H9 (cell line): ENCODE measurements around the gene TBC1D23. TPM values are rescaled to one million over a fixed set of nuclear protein-coding genes. Genes with fewer than 3 reads are reported as not detected.

Source experiments
- DNase-seq: peaks from one replicate; pipeline ENCODE4 v3.0.0-alpha.2; 2017
- H2AFZ ChIP-seq: one replicate; pipeline ENCODE4 v1.6.1; 2013; ENCODE audit warnings: mild to moderate bottlenecking, low read length, control low read depth, moderate library complexity
- H2AK5ac ChIP-seq: 2 replicates; pipeline ENCODE4 v1.6.1; 2013; ENCODE audit warnings: low read length, control low read depth, mixed read lengths; ENCODE audit not compliant: insufficient read length
- H2BK120ac ChIP-seq: one replicate; pipeline ENCODE4 v1.6.1; 2013; ENCODE audit warnings: low read depth, mild to moderate bottlenecking, low read length, control low read depth, inconsistent platforms; ENCODE audit not compliant: poor library complexity, severe bottlenecking
- H2BK12ac ChIP-seq: 2 replicates; pipeline ENCODE4 v1.6.1; 2013; ENCODE audit warnings: low read length, control low read depth, mixed read lengths, low read depth; ENCODE audit not compliant: insufficient read length
- H2BK15ac ChIP-seq: 2 replicates; pipeline ENCODE4 v1.6.1; 2013; ENCODE audit warnings: low read depth, low read length, control low read depth
- H2BK20ac ChIP-seq: one replicate; pipeline ENCODE4 v1.6.1; 2013; ENCODE audit warnings: low read depth, mild to moderate bottlenecking, low read length, control low read depth, inconsistent platforms; ENCODE audit not compliant: poor library complexity, severe bottlenecking
- H2BK5ac ChIP-seq: 2 replicates; pipeline ENCODE4 v1.6.1; 2013; ENCODE audit warnings: low read length, control low read depth, mixed read lengths; ENCODE audit not compliant: insufficient read length
- H3K14ac ChIP-seq: 2 replicates; pipeline ENCODE4 v1.6.1; 2013; ENCODE audit warnings: low read length, control low read depth; ENCODE audit not compliant: insufficient read depth
- H3K18ac ChIP-seq: 2 replicates; pipeline ENCODE4 v1.6.1; 2013; ENCODE audit warnings: low read depth, mild to moderate bottlenecking, mixed read lengths, low read length, control low read depth; ENCODE audit not compliant: insufficient read length
- H3K23ac ChIP-seq: 2 replicates; pipeline ENCODE4 v1.6.1; 2013; ENCODE audit warnings: low read length, control low read depth, mixed read lengths, low read depth; ENCODE audit not compliant: insufficient read length
- H3K23me2 ChIP-seq: 2 replicates; pipeline ENCODE4 v1.6.1; 2013; ENCODE audit warnings: low read depth, mild to moderate bottlenecking, mixed read lengths, low read length, control low read depth; ENCODE audit not compliant: insufficient read length, poor library complexity, severe bottlenecking
- H3K27ac ChIP-seq: 2 replicates; pipeline ENCODE4 v1.5.1; 2013; ENCODE audit warnings: low read length, control low read depth, mixed read lengths, low read depth; ENCODE audit not compliant: insufficient read length
- H3K27me3 ChIP-seq: 2 replicates; pipeline ENCODE4 v1.6.1; 2013; ENCODE audit warnings: low read length, control low read depth, inconsistent platforms; ENCODE audit not compliant: insufficient read depth
- H3K4ac ChIP-seq: 2 replicates; pipeline ENCODE4 v1.6.1; 2013; ENCODE audit warnings: low read depth, mild to moderate bottlenecking, control low read depth, inconsistent platforms, low read length, moderate library complexity
- H3K4me1 ChIP-seq: 2 replicates; pipeline ENCODE4 v1.6.1; 2013; ENCODE audit warnings: low read length, control low read depth, inconsistent platforms; ENCODE audit not compliant: insufficient read depth
- H3K4me2 ChIP-seq: 2 replicates; pipeline ENCODE4 v1.6.1; 2013; ENCODE audit warnings: low read length, control low read depth, mixed read lengths; ENCODE audit not compliant: insufficient read length, insufficient read depth
- H3K56ac ChIP-seq: 2 replicates; pipeline ENCODE4 v1.6.1; 2013; ENCODE audit warnings: low read depth, mild to moderate bottlenecking, mixed read lengths, low read length, control low read depth; ENCODE audit not compliant: insufficient read length
- H3K79me1 ChIP-seq: 2 replicates; pipeline ENCODE4 v1.6.1; 2013; ENCODE audit warnings: low read depth, mild to moderate bottlenecking, moderate library complexity, low read length, control low read depth, inconsistent platforms; ENCODE audit not compliant: insufficient read depth, poor library complexity, severe bottlenecking
- H3K79me2 ChIP-seq: 2 replicates; pipeline ENCODE4 v1.6.1; 2013; ENCODE audit warnings: low read length, control low read depth, inconsistent platforms; ENCODE audit not compliant: insufficient read depth
- H3K9ac ChIP-seq: 2 replicates; pipeline ENCODE4 v1.6.1; 2013; ENCODE audit warnings: low read length, control low read depth, mixed read lengths; ENCODE audit not compliant: insufficient read length; ENCODE audit errors: extremely low read depth
- H3K9me3 ChIP-seq: one replicate; pipeline ENCODE4 v1.6.1; 2013; ENCODE audit warnings: low read depth, low read length, inconsistent platforms; ENCODE audit not compliant: control insufficient read depth
- H3T11ph ChIP-seq: one replicate; pipeline ENCODE4 v1.6.1; 2013; ENCODE audit warnings: mild to moderate bottlenecking, low read length, control low read depth, inconsistent platforms
- H4K20me1 ChIP-seq: one replicate; pipeline ENCODE4 v1.6.1; 2013; ENCODE audit not compliant: control insufficient read depth, insufficient read length, insufficient read depth
- H4K5ac ChIP-seq: 2 replicates; pipeline ENCODE4 v1.6.1; 2013; ENCODE audit warnings: low read depth, mild to moderate bottlenecking, mixed read lengths, low read length, control low read depth; ENCODE audit not compliant: insufficient read length
- H4K8ac ChIP-seq: replicated peaks from 2 replicates; pipeline ENCODE4 v1.6.1; 2013; ENCODE audit warnings: low read length, control low read depth, mixed read lengths, low read depth; ENCODE audit not compliant: insufficient read length
- H4K91ac ChIP-seq: 2 replicates; pipeline ENCODE4 v1.6.1; 2013; ENCODE audit warnings: low read depth, mild to moderate bottlenecking, moderate library complexity, mixed read lengths, low read length, control low read depth; ENCODE audit not compliant: insufficient read length
- H3K27ac Mint-ChIP-seq, 3 experiments: 2 replicates in 2 of 3; 3 replicates in 1 of 3; pipeline ENCODE4 v1.8.0; 2020 to 2021; ENCODE audit warnings: mixed read lengths in 3 of 3, mild to moderate bottlenecking in 1 of 3, moderate library complexity in 1 of 3
- H3K27me3 Mint-ChIP-seq: 2 replicates; pipeline ENCODE4 v1.8.0; 2021; ENCODE audit warnings: low read depth, mild to moderate bottlenecking, moderate library complexity, mixed read lengths
- H3K36me3 Mint-ChIP-seq, 3 experiments: 2 replicates in 2 of 3; 3 replicates in 1 of 3; pipeline ENCODE4 v1.8.0; 2020 to 2021; ENCODE audit warnings: low read depth in 3 of 3, mixed read lengths in 3 of 3; ENCODE audit not compliant: insufficient read depth in 1 of 3
- H3K4me1 Mint-ChIP-seq, 2 experiments: 2 replicates each; pipeline ENCODE4 v1.8.0; 2020; ENCODE audit warnings: mixed read lengths in 2 of 2
- H3K4me3 Mint-ChIP-seq, 2 experiments: 2 replicates in 1 of 2; 3 replicates in 1 of 2; pipeline ENCODE4 v1.8.0; 2020 to 2021; ENCODE audit warnings: mild to moderate bottlenecking in 2 of 2, mixed read lengths in 2 of 2, moderate library complexity in 1 of 2
- H3K9me3 Mint-ChIP-seq, 2 experiments: 2 replicates in 1 of 2; 3 replicates in 1 of 2; pipeline ENCODE4 v1.8.0; 2020; ENCODE audit warnings: mild to moderate bottlenecking in 2 of 2, mixed read lengths in 2 of 2, moderate library complexity in 1 of 2
- CTCF ChIP-seq: fragments of 200-600 bp; sonication (generic); conservative IDR thresholded peaks from 3 replicates; pipeline ENCODE4 v1.8.0; 2021; ENCODE audit warnings: antibody characterized with exemption, mild to moderate bottlenecking
- WGBS: extraction: QIAGEN DNeasy Blood & Tissue Kit; methylation state at CpG from one replicate; pipeline ENCODE4 v1.1.7; 2013; ENCODE audit warnings: missing lambda C conversion rate, low lambda C conversion rate, mixed read lengths; ENCODE audit not compliant: insufficient read length; ENCODE audit errors: extremely low coverage; 5-methylcytosine and 5-hydroxymethylcytosine counted together
- total RNA-seq: library from RNA; stranded (reverse); gene quantifications from 2 replicates; pipeline ENCODE4 v1.2.1, GENCODE V29; 2021

The TBC1D23 gene
- total RNA-seq, 1 experiment from 2014 or later: 37.1 TPM

- no peak overlapping the region for H4K8ac ChIP-seq
- DNase-seq: no peak
- H2BK120ac ChIP-seq: no peak overlapping the region
- H3K18ac ChIP-seq: no peak overlapping the region
- H3K79me1 ChIP-seq: peaks cover 2% of the 10 kb centered on the region
- H3K23ac ChIP-seq: no peak overlapping the region
- H3K14ac ChIP-seq: no peak overlapping the region
- peaks cover 35 to 45% of the 10 kb centered on the region in 2 experiments for H3K4me1 Mint-ChIP-seq
- no peaks in the 10 kb centered on the region for H3K4me1 ChIP-seq
- WGBS: no CpG with 5 or more reads among the region's 5 CpGs
- no peak overlapping the region for H3K27ac Mint-ChIP-seq
- TF ChIP-seq CTCF: no peak
- no peaks in the 10 kb centered on the region for H3K23me2 ChIP-seq
- no peak overlapping the region for H2AK5ac ChIP-seq
- no peak overlapping the region for H3K4ac ChIP-seq
- no peaks in the 10 kb centered on the region for H3K27me3 ChIP-seq
- H3T11ph ChIP-seq: no peak overlapping the region
- no peak overlapping the region for H2AFZ ChIP-seq
- no peaks in the 10 kb centered on the region for H3K9me3 ChIP-seq
- H3K27me3 Mint-ChIP-seq: no peaks in the 10 kb centered on the region
- H2BK12ac ChIP-seq: no peak overlapping the region
- no peak overlapping the region for H3K4me2 ChIP-seq
- H3K9me3 Mint-ChIP-seq: no peaks in the 10 kb centered on the region
- no peak overlapping the region for H4K5ac ChIP-seq
- H4K20me1 ChIP-seq: no peaks in the 10 kb centered on the region
- H4K91ac ChIP-seq: no peak overlapping the region
- H3K56ac ChIP-seq: no peak overlapping the region
- H3K9ac ChIP-seq: no peak overlapping the region
- H2BK15ac ChIP-seq: no peak overlapping the region
- H2BK5ac ChIP-seq: no peak overlapping the region
- no peaks in the 10 kb centered on the region for H3K79me2 ChIP-seq
- H3K36me3 Mint-ChIP-seq: no peaks in the 10 kb centered on the region
- no peak overlapping the region for H3K27ac ChIP-seq
- H2BK20ac ChIP-seq: no peak overlapping the region
- H3K4me3 Mint-ChIP-seq: no peak overlapping the region
These were observed 13.6 kb downstream of the TBC1D23 start for GRCh38 chr3:100274361-100274760.
